Activated naive CD4-positive, alpha-beta T cell treated with Interleukin-2 at 50 U/mL for 16 hours (primary cell): ENCODE data around the gene SLCO4C1.
"Not testable (repeated sequence)": the region's sequence is repeated elsewhere in the genome, so short reads cannot be mapped to it uniquely, and the experiment has no call there.

ENCODE experiments used
- DNase-seq: peaks from one replicate; pipeline ENCODE4 v3.0.0-alpha.2; 2020

The SLCO4C1 gene

GRCh38 chr5:102296178-102296817, at the start of gene SLCO4C1:
Gene SLCO4C1, minus strand, starts transcription at chr5:102296284. Its CDS starts 22 bp downstream, at chr5:102296262.
- DNase-seq, result peak; percentile 71

GRCh38 chr5:102341681-102342288, 45.7 kb upstream of the SLCO4C1 start:
- no peak for DNase-seq

- DNase-seq, result no peak
Observed at GRCh38 chr5:102324714-102325113, 28.6 kb upstream of the SLCO4C1 start.

- not testable (repeated sequence) for DNase-seq
Observed at GRCh38 chr5:102318801-102319200, 22.7 kb upstream of the SLCO4C1 start.

GRCh38 chr5:102314328-102314727, 18.2 kb upstream of the SLCO4C1 start:
- no peak for DNase-seq

- no peak for DNase-seq
Observed at GRCh38 chr5:102313912-102314311, 17.8 kb upstream of the SLCO4C1 start.

GRCh38 chr5:102312586-102313370, 16.7 kb upstream of the SLCO4C1 start:
- DNase-seq, result no peak

GRCh38 chr5:102309586-102309985, 13.5 kb upstream of the SLCO4C1 start:
- DNase-seq, result no peak

- no peak for DNase-seq
Observed at GRCh38 chr5:102307232-102307631, 11.1 kb upstream of the SLCO4C1 start.

GRCh38 chr5:102306121-102306520, 10.0 kb upstream of the SLCO4C1 start:
- DNase-seq, result no peak

- no peak for DNase-seq
Observed at GRCh38 chr5:102295534-102296177, 428 bp downstream of the SLCO4C1 start.

GRCh38 chr5:102294886-102295395, 1.1 kb downstream of the SLCO4C1 start:
- no peak for DNase-seq

GRCh38 chr5:102290004-102290403, 6.1 kb downstream of the SLCO4C1 start:
- no peak for DNase-seq

- no peak for DNase-seq
Observed at GRCh38 chr5:102289251-102289899, 6.7 kb downstream of the SLCO4C1 start.

GRCh38 chr5:102288630-102289029, 7.5 kb downstream of the SLCO4C1 start:
- DNase-seq, result no peak

- no peak for DNase-seq
Observed at GRCh38 chr5:102286476-102286875, 9.6 kb downstream of the SLCO4C1 start.

GRCh38 chr5:102283102-102283797, 12.8 kb downstream of the SLCO4C1 start:
- DNase-seq, result no peak

- DNase-seq, result no peak
Observed at GRCh38 chr5:102279711-102280110, 16.4 kb downstream of the SLCO4C1 start.

GRCh38 chr5:102278231-102278630, 17.9 kb downstream of the SLCO4C1 start:
- no peak for DNase-seq

- DNase-seq, result no peak
Observed at GRCh38 chr5:102277144-102277543, 18.9 kb downstream of the SLCO4C1 start.

GRCh38 chr5:102271759-102272158, 24.3 kb downstream of the SLCO4C1 start:
- DNase-seq, result no peak

GRCh38 chr5:102270036-102270435, 26.0 kb downstream of the SLCO4C1 start:
- DNase-seq, result no peak
